NCI-H1105 (cell line): Measurements from ENCODE around the gene HK1.
"Not testable (repeated sequence)": the region's sequence is repeated elsewhere in the genome, so short reads cannot be mapped to it uniquely, and the experiment has no call there.

ENCODE experiments used
- DNase-seq: peaks from one replicate; lab custom pipeline; 2025; lab: John Stamatoyannopoulos, UW

HK1 gene

GRCh38 chr10:69311309-69311708 is 33.0 kb downstream of the HK1 start:
- no peak for DNase-seq

- no peak for DNase-seq
Measured at GRCh38 chr10:69312528-69312927, 34.2 kb downstream of the HK1 start.

GRCh38 chr10:69315100-69315542 is 36.8 kb downstream of the HK1 start:
- DNase-seq: no peak

GRCh38 chr10:69315610-69316312 is 37.5 kb downstream of the HK1 start:
- no peak for DNase-seq

GRCh38 chr10:69316313-69317059 is 38.2 kb downstream of the HK1 start:
- no peak for DNase-seq

GRCh38 chr10:69317175-69317604 is 38.9 kb downstream of the HK1 start:
- no peak for DNase-seq

- no peak for DNase-seq
Measured at GRCh38 chr10:69317626-69318105, 39.4 kb downstream of the HK1 start.

GRCh38 chr10:69318106-69318866 is 40.0 kb downstream of the HK1 start:
- peak; percentile 62 for DNase-seq

- DNase-seq: peak; percentile 20
Measured at GRCh38 chr10:69318867-69319727, 40.8 kb downstream of the HK1 start.

- DNase-seq: no peak
Measured at GRCh38 chr10:69319841-69320316, 41.6 kb downstream of the HK1 start.

- DNase-seq: no peak
Measured at GRCh38 chr10:69320521-69320920, 42.2 kb downstream of the HK1 start.

GRCh38 chr10:69321039-69321715 is 42.9 kb downstream of the HK1 start:
- DNase-seq: no peak

- DNase-seq: no peak
Measured at GRCh38 chr10:69321865-69322264, 43.6 kb downstream of the HK1 start.

GRCh38 chr10:69322346-69322745 is 44.0 kb downstream of the HK1 start:
- not testable (repeated sequence) for DNase-seq

- no peak for DNase-seq
Measured at GRCh38 chr10:69323622-69324021, 45.3 kb downstream of the HK1 start.

GRCh38 chr10:69324583-69324982 is 46.3 kb downstream of the HK1 start:
- DNase-seq: no peak

GRCh38 chr10:69325637-69326523 is 47.6 kb downstream of the HK1 start:
- DNase-seq: not testable (repeated sequence)

GRCh38 chr10:69326692-69327091 is 48.4 kb downstream of the HK1 start:
- DNase-seq: no peak

GRCh38 chr10:69327463-69328379 is 49.4 kb downstream of the HK1 start:
- DNase-seq: no peak
